Activated CD8-positive, alpha-beta T cell treated with anti-CD3 and anti-CD28 coated beads, Interleukin-2, amount 10 ng/mL, durations not matched to agents 7 days and 5 days (primary cell): ENCODE results near the gene GPALPP1. TPM values are rescaled to one million over a fixed set of nuclear protein-coding genes. Genes with fewer than 3 reads are reported as not detected.
"Not testable (repeated sequence)": the region's sequence is repeated elsewhere in the genome, so short reads cannot be mapped to it uniquely, and the experiment has no call there.

Experiments
- ATAC-seq: fragments of 150-1000 bp; cut with Tn5 transposase; one replicate; pipeline ENCODE4 v1.10.0; 2021; ENCODE audit warnings: moderate library complexity
- CTCF ChIA-PET: fragments of 350-600 bp; sonication (Branson Sonifier 250); formaldehyde crosslinking; loops from one replicate; lab custom pipeline; 2021; ENCODE audit warnings: antibody characterized with exemption; lab: Charles Lee
- POLR2A ChIA-PET: fragments of 350-600 bp; sonication (Branson Sonifier 250); formaldehyde crosslinking; loops from one replicate; lab custom pipeline; 2021; ENCODE audit warnings: antibody characterized with exemption; lab: Charles Lee
- DNase-seq: peaks from one replicate; pipeline ENCODE4 v3.0.0-alpha.2; 2020
- H3K27ac Mint-ChIP-seq: one replicate; pipeline ENCODE4 v1.8.0; 2021; ENCODE audit warnings: mild to moderate bottlenecking, mixed read lengths
- H3K27me3 Mint-ChIP-seq: one replicate; pipeline ENCODE4 v1.8.0; 2021; ENCODE audit warnings: low read depth, mixed read lengths
- H3K36me3 Mint-ChIP-seq: one replicate; pipeline ENCODE4 v1.8.0; 2021; ENCODE audit warnings: low read depth, mixed read lengths
- H3K4me1 Mint-ChIP-seq: one replicate; pipeline ENCODE4 v1.8.0; 2021; ENCODE audit warnings: low read depth, mixed read lengths
- H3K4me3 Mint-ChIP-seq: one replicate; pipeline ENCODE4 v1.8.0; 2021; ENCODE audit warnings: mild to moderate bottlenecking, mixed read lengths
- H3K9me3 Mint-ChIP-seq: one replicate; pipeline ENCODE4 v1.8.0; 2022; ENCODE audit warnings: mixed read lengths; ENCODE audit not compliant: insufficient read depth
- total RNA-seq, 2 experiments: library from RNA; stranded (reverse); gene quantifications; one replicate each; pipeline ENCODE4 v1.2.3, GENCODE V29; 2021

Gene GPALPP1
- 10 to 100 TPM; 28.9 to 31.9 TPM for total RNA-seq

GRCh38 chr13:44989071-44989889 lies at the start of gene GPALPP1, which contains the start of gene NUFIP1:
GPALPP1 (plus strand) TSS chr13:44989538; CDS start chr13:44989655, 117 bp downstream.
NUFIP1 (minus strand) TSS chr13:44989471; CDS start chr13:44989436, 35 bp downstream.
- CTCF ChIA-PET = interaction anchor here (1.1 to 2.2 kb wide), 4 partner anchors 11 to 505 kb away, joined by 3 to 7 read pairs (median 6); no protein-coding TSS in a partner anchor
- H3K36me3 Mint-ChIP-seq = peaks cover 13% of the 10 kb centered on the region
- no peaks in the 10 kb centered on the region for H3K27me3 Mint-ChIP-seq
- peak; percentile 96 for DNase-seq
- peak within 1 kb of the TSS; percentile 98 for H3K4me3 Mint-ChIP-seq
- peaks cover 43% of the 10 kb centered on the region for H3K4me1 Mint-ChIP-seq
- peak within 1 kb of the TSS; percentile 100 for H3K27ac Mint-ChIP-seq
- H3K9me3 Mint-ChIP-seq = no peaks in the 10 kb centered on the region
- POLR2A ChIA-PET = interaction anchor here (0.6 to 1.6 kb wide), 5 partner anchors 24 to 229 kb away, joined by 3 to 6 read pairs (median 3); no protein-coding TSS in a partner anchor
- ATAC-seq = peak; percentile 98

GRCh38 chr13:44943411-44943810 lies 45.9 kb upstream of the GPALPP1 start:
- POLR2A ChIA-PET, H3K27ac Mint-ChIP-seq, H3K27me3 Mint-ChIP-seq, ATAC-seq, H3K4me1 Mint-ChIP-seq, H3K9me3 Mint-ChIP-seq, DNase-seq, H3K36me3 Mint-ChIP-seq, H3K4me3 Mint-ChIP-seq: not testable (repeated sequence)
- CTCF ChIA-PET = interaction anchor here (1.0 to 1.8 kb wide), 5 partner anchors 9 to 452 kb away, joined by 3 to 4 read pairs (median 3); no protein-coding TSS in a partner anchor

- H3K27ac Mint-ChIP-seq = no peak overlapping the region
- no peak overlapping the region for H3K4me3 Mint-ChIP-seq
- POLR2A ChIA-PET = no interaction called here
- no peaks in the 10 kb centered on the region for H3K4me1 Mint-ChIP-seq
- peaks cover 7% of the 10 kb centered on the region for H3K36me3 Mint-ChIP-seq
- no peak for ATAC-seq
- H3K27me3 Mint-ChIP-seq = no peaks in the 10 kb centered on the region
- CTCF ChIA-PET = no interaction called here
- H3K9me3 Mint-ChIP-seq = no peaks in the 10 kb centered on the region
- DNase-seq = no peak
Observed at GRCh38 chr13:44951184-44951583, 38.2 kb upstream of the GPALPP1 start.

- H3K27ac Mint-ChIP-seq = no peak overlapping the region
- no peak overlapping the region for H3K4me3 Mint-ChIP-seq
- POLR2A ChIA-PET = no interaction called here
- no peaks in the 10 kb centered on the region for H3K9me3 Mint-ChIP-seq
- H3K4me1 Mint-ChIP-seq = no peaks in the 10 kb centered on the region
- no peak for DNase-seq
- H3K36me3 Mint-ChIP-seq = peaks cover 6% of the 10 kb centered on the region
- no peak for ATAC-seq
- CTCF ChIA-PET = interaction anchor here (0.6 to 1.2 kb wide), 2 partner anchors 17 to 21 kb away, joined by 3 to 4 read pairs; no protein-coding TSS in a partner anchor
- no peaks in the 10 kb centered on the region for H3K27me3 Mint-ChIP-seq
Observed at GRCh38 chr13:44952671-44953070, 36.7 kb upstream of the GPALPP1 start.

- Mint-ChIP-seq H3K9me3 (no peaks in the 10 kb centered on the region), H3K4me1 (no peaks in the 10 kb centered on the region), H3K36me3 (peaks cover 4% of the 10 kb centered on the region), H3K27ac (no peak overlapping the region), H3K27me3 (no peaks in the 10 kb centered on the region), H3K4me3 (no peak overlapping the region)
- ATAC-seq = no peak
- DNase-seq = no peak
- ChIA-PET POLR2A (no interaction called here), CTCF (interaction anchor here (1.9 kb wide), 1 partner anchor 36 kb away, joined by 5 read pairs; no protein-coding TSS in a partner anchor)
Observed at GRCh38 chr13:44954224-44954623, 35.1 kb upstream of the GPALPP1 start.

- POLR2A ChIA-PET = no interaction called here
- Mint-ChIP-seq H3K27ac (no peak overlapping the region), H3K4me1 (no peaks in the 10 kb centered on the region), H3K27me3 (no peaks in the 10 kb centered on the region), H3K4me3 (no peak overlapping the region), H3K36me3 (no peaks in the 10 kb centered on the region), H3K9me3 (no peaks in the 10 kb centered on the region)
- ATAC-seq (no peak), DNase-seq (no peak)
- CTCF ChIA-PET = interaction anchor here (1.1 to 1.9 kb wide), 2 partner anchors 21 to 37 kb away, joined by 3 to 5 read pairs; no protein-coding TSS in a partner anchor
Observed at GRCh38 chr13:44955406-44955805, 33.9 kb upstream of the GPALPP1 start.

- Mint-ChIP-seq H3K27ac (no peak overlapping the region), H3K4me1 (no peaks in the 10 kb centered on the region), H3K4me3 (no peak overlapping the region), H3K36me3 (peaks cover 46% of the 10 kb centered on the region), H3K9me3 (peaks cover 19% of the 10 kb centered on the region), H3K27me3 (no peaks in the 10 kb centered on the region)
- DNase-seq (no peak), ATAC-seq (no peak)
- CTCF ChIA-PET = interaction anchor here (1.7 kb wide), 1 partner anchor 12 kb away, joined by 4 read pairs; no protein-coding TSS in a partner anchor
- POLR2A ChIA-PET = no interaction called here
Observed at GRCh38 chr13:44961997-44962396, 27.3 kb upstream of the GPALPP1 start.

GRCh38 chr13:44967704-44968433 lies 21.5 kb upstream of the GPALPP1 start:
- Mint-ChIP-seq H3K4me3 (no peak overlapping the region), H3K36me3 (peaks cover 28% of the 10 kb centered on the region), H3K27ac (no peak overlapping the region), H3K4me1 (no peaks in the 10 kb centered on the region), H3K27me3 (no peaks in the 10 kb centered on the region), H3K9me3 (peaks cover 4% of the 10 kb centered on the region)
- no peak for DNase-seq
- ChIA-PET POLR2A (interaction anchor here (0.6 to 0.7 kb wide), 2 partner anchors 11 to 17 kb away, joined by 3 to 4 read pairs; no protein-coding TSS in a partner anchor), CTCF (interaction anchor here (4.0 kb wide), 1 partner anchor 484 kb away, joined by 31 read pairs; no protein-coding TSS in a partner anchor)
- no peak for ATAC-seq

GRCh38 chr13:44968434-44968815 lies 20.9 kb upstream of the GPALPP1 start:
- DNase-seq (no peak), ATAC-seq (no peak)
- POLR2A ChIA-PET = no interaction called here
- no peaks in the 10 kb centered on the region for H3K4me1 Mint-ChIP-seq
- H3K9me3 Mint-ChIP-seq = no peaks in the 10 kb centered on the region
- H3K27ac Mint-ChIP-seq = no peak overlapping the region
- no peaks in the 10 kb centered on the region for H3K27me3 Mint-ChIP-seq
- no peak overlapping the region for H3K4me3 Mint-ChIP-seq
- H3K36me3 Mint-ChIP-seq = peaks cover 24% of the 10 kb centered on the region
- CTCF ChIA-PET = interaction anchor here (1.1 to 4.0 kb wide), 2 partner anchors 484 to 494 kb away, joined by 3 to 31 read pairs; no protein-coding TSS in a partner anchor

GRCh38 chr13:44969551-44970484 lies 19.5 kb upstream of the GPALPP1 start:
- H3K4me3 Mint-ChIP-seq = no peak overlapping the region
- DNase-seq = no peak
- ChIA-PET POLR2A (no interaction called here), CTCF (interaction anchor here (0.9 to 4.0 kb wide), 11 partner anchors 11 to 490 kb away, joined by 3 to 31 read pairs (median 4); no protein-coding TSS in a partner anchor)
- no peaks in the 10 kb centered on the region for H3K27me3 Mint-ChIP-seq
- no peaks in the 10 kb centered on the region for H3K9me3 Mint-ChIP-seq
- ATAC-seq = no peak
- no peaks in the 10 kb centered on the region for H3K4me1 Mint-ChIP-seq
- no peak overlapping the region for H3K27ac Mint-ChIP-seq
- peaks cover 10% of the 10 kb centered on the region for H3K36me3 Mint-ChIP-seq
